Fibroblast of skin of left biceps (primary cell): Measurements from ENCODE around the gene NME5.
"Not testable (repeated sequence)": the region's sequence is repeated elsewhere in the genome, so short reads cannot be mapped to it uniquely, and the experiment has no call there.

Experiments used
- DNase-seq, 2 experiments: peaks; one replicate each; pipeline ENCODE4 v3.0.0-alpha.2; 2013; ENCODE audit warnings: low read depth in 2 of 2

The NME5 gene

DNA sequence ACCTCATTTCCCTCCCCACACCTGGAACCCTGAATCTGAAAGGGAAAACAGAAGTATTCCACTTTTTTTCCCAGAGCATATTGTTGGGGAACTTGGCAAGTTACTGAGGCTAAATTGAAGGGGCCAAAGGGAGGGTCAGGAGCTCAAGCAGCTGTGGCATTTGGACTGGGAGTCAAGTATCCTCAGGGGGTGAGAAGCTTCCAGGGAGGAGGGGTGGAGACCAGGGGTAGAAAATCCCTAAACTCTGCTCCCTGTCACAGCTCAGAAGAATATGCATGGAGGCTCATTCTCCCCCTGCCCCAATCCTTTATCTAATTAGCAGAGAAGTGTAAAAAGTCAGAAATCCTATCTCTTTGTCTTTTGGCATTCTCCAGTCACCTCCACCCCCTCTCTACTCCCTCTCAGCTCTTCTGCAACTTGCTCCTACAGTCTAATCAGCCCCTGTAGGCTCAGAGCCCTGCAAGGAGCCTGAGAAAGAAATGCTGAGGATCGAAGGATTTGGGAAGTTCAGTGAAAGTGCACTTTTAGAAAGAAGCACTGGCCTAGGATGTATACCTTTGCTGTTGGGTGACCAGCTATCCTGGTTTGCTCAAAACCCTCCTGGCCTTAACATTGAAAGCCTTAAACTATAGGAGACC, 61.1 kb downstream of the NME5 start:
- no peak for DNase-seq

DNA sequence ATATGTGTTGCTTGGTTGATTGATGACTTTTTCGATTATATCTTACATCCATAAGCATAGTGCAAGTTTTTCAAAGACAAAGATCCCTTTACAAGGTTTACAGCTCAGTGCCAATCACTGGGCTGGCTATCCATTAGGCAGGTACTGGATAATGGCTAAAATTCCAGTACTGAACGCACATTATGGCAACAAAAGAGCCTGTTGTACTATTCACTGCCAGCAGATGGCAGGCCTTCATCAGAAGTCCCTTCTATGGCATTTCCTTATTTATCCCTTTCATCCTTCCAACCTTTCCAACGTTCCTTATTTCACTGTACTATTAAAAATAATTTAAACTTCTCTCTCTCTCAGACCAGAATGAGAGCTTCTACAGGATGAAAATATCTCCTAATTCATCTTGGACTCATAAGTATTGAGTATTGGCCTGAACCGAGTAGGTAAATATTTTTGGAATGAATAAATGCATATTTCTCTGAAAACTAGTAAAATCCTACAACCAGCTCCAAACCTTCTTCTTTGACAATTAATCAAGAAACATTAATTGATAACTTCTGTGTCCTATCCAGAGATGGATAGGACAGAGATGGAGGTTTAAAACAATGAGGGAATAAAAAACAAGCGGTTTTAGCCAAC, 62.0 kb downstream of the NME5 start:
- peak; percentile 6 to 10 for DNase-seq

DNA sequence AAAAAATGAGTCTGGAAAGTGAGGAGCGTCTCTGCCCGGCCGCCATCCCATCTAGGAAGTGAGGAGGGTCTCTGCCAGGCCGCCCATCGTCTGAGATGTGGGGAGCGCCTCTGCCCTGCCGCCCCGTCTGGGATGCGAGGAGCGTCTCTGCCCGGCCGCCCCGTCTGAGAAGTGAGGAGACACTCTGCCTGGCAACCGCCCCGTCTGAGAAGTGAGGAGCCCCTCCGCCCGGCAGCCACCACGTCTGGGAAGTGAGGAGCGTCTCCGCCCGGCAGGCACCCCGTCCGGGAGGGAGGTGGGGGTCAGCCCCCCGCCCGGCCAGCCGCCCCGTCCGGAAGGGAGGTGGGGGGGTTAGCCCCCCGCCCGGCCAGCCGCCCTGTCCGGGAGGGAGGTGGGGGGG, 69.2 kb downstream of the NME5 start:
- not testable (repeated sequence) for DNase-seq

DNA sequence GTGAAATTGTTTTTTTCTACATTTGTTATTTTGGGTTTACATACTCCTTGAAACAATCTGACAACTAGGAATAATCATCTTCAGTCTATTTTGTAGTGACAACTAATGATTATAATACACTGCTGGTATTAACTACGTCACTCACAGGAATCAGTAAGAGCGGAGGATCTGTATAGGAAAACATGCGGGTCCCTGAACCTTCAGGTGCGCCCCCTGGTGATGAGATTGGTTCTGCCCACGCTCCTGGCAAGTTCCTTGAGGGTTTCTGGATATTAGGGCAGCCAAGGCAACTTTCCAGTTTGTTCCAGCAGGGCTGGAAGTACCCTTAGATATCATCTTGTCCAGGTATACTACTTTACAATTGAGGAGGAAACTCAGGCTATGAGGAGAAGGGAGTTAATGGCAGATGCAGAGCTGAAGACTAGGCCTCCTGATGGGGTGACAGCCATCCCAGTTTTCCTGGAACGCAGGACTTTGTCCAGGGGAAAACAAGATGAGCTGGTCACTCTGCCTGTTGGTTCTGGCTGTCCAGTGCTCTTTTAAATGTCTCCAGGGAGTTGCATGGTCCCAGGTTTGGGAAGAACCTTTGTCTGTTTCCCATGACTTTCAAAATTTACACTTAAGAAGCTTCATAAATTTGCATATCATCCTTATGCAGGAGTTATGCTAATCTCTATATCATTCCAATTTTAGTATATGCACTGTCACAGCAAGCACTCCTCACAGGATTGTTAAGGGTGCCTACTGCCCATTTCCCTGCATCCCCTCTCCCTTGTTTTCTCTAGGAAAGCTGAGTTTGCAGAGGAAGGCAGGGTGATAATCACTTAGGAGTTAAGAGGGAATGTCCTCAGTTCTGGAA, 70.3 kb downstream of the NME5 start:
- peak; percentile 30 to 36 for DNase-seq

DNA sequence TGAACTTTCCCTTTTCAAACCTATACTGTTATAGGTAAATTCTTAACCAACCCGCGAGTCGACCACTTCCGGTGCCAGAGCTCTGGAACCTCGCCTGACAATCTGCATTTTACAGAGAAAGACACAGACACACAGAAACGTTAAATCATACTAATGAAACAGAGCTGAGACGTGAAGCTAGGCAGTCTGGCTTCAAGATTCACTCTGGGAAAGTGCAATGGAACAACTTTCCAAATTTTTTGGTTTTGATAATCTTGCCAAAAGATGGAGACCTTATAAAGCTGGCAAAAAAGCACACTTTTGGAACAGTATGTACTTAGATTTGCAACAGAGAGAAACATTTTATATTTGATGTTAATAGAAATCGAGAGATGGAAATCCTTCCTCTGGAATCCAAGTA, 71.3 kb downstream of the NME5 start:
- DNase-seq, result no peak
